IgD-negative memory B cell (primary cell): ENCODE data around the gene ANKAR. TPM values are rescaled to one million over a fixed set of nuclear protein-coding genes. Genes with fewer than 3 reads are reported as not detected.
"Not testable (repeated sequence)": the region's sequence is repeated elsewhere in the genome, so short reads cannot be mapped to it uniquely, and the experiment has no call there.

Experiments used
- H3K27ac Mint-ChIP-seq, 3 donors: one replicate each; pipeline ENCODE4 v1.8.0; 2020 to 2022; ENCODE audit warnings: mild to moderate bottlenecking in 3 of 3, mixed read lengths in 3 of 3, moderate library complexity in 1 of 3
- H3K27me3 Mint-ChIP-seq: one replicate; pipeline ENCODE4 v1.8.0; 2021; ENCODE audit warnings: mixed read lengths
- H3K36me3 Mint-ChIP-seq: one replicate; pipeline ENCODE4 v1.8.0; 2020; ENCODE audit warnings: mild to moderate bottlenecking, mixed read lengths
- H3K4me1 Mint-ChIP-seq, 3 donors: one replicate each; pipeline ENCODE4 v1.8.0; 2020 to 2022; ENCODE audit warnings: mixed read lengths in 3 of 3, mild to moderate bottlenecking in 1 of 3
- H3K4me3 Mint-ChIP-seq, 4 donors: one replicate each; pipeline ENCODE4 v1.8.0; 2020 to 2022; ENCODE audit warnings: mild to moderate bottlenecking in 4 of 4, mixed read lengths in 4 of 4, moderate library complexity in 3 of 4
- H3K9me3 Mint-ChIP-seq, 3 donors: one replicate each; pipeline ENCODE4 v1.8.0; 2020 to 2021; ENCODE audit warnings: mixed read lengths in 3 of 3, mild to moderate bottlenecking in 1 of 3
- polyA plus RNA-seq: library from polyadenylated mRNA; unstranded; fragments of 300-500 nt; fragmentation: Illumina TruSeq; gene quantifications from one replicate; pipeline ENCODE4 v1.2.3, GENCODE V29; 2021

Gene ANKAR
- polyA plus RNA-seq, 1 donor from 2014 or later: 10.0 TPM

DNA sequence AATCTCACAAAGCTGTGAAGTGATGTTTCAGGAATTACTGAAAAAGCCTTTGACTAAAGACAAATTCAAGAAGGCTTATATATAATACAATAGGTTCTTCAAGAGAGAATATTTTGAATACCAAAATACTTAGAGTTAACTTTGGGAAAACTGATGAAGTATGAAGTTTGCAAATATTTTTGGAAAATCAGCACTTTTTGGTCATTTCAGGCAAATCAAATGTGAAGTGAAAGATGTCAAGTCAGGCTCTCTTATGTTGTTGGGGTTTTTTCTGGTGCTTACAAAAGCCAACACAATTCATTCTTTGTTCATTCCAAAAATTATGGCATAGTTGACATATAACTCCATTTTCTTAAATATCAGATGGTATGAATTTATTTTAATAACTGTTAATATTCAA is 27.9 kb upstream of the ANKAR start:
- Mint-ChIP-seq H3K27me3 (no peaks in the 10 kb centered on the region), H3K27ac (no peak overlapping the region), H3K9me3 (peaks cover 0 to 4% (median 2%) of the 10 kb centered on the region in 3 donors), H3K4me3 (no peak overlapping the region), H3K4me1 (no peaks in the 10 kb centered on the region), H3K36me3 (peaks cover 2% of the 10 kb centered on the region)

DNA sequence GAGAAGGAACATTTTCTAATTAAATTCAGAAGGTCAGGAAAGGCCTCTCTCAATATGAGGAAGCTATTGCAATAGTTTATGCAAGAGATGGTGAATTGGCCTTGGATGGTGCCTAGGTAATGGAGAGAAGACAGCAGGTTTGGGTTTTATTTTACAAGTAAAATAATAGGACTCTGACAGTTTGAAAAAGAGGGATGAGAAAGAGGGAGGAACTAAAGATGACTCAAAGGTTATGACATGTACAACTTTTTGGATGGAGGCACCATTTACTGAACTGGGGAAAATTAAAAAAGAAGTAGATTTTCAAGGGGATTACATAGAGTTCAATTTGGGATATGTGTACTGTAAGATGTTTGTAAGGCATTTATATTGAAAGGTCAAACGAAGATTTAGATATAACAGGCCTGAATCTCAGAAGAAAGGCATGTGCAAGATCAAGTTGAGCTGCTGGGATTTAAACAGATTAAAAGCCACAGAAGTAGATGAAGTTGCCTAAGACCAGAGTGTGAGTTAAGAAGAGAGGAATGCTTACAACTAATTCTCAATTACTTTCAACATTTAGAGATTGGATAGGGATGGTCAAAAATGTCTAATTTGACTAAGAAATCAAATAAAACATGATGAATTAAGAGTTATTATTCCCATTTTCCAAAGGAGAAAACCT is 25.5 kb upstream of the ANKAR start:
- no peaks in the 10 kb centered on the region for H3K36me3 Mint-ChIP-seq
- H3K27me3 Mint-ChIP-seq: no peaks in the 10 kb centered on the region
- H3K4me1 Mint-ChIP-seq: no peaks in the 10 kb centered on the region

DNA sequence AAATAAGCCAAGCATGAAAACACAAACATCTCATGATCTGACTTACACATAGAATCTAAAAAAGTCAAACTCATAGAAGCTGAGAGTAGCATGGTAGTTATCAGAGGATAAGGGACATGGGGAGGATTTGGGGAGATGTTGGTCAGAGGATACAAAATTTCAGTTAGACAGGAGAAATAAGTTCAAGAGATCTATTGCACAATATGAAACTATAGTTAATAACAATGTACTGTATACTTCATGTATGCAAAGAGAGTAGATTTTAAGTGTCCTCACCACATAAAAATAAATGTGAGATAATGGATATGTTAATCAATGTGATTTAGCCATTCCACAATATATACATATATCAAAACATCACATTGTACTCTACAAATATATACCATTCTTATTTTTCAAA is 23.2 kb upstream of the ANKAR start:
- Mint-ChIP-seq H3K27me3 (no peaks in the 10 kb centered on the region), H3K36me3 (no peaks in the 10 kb centered on the region), H3K9me3 (peaks cover 1 to 8% (median 2%) of the 10 kb centered on the region in 3 donors), H3K27ac (no peak overlapping the region), H3K4me1 (peaks cover 0 to 1% (median 0%) of the 10 kb centered on the region in 3 donors), H3K4me3 (no peak overlapping the region)

More for the DNA sequence above, 25.5 kb upstream of the ANKAR start:
- no peak overlapping the region for H3K27ac Mint-ChIP-seq
- no peak overlapping the region for H3K4me3 Mint-ChIP-seq
- H3K9me3 Mint-ChIP-seq: peaks cover 1 to 8% (median 2%) of the 10 kb centered on the region in 3 donors

DNA sequence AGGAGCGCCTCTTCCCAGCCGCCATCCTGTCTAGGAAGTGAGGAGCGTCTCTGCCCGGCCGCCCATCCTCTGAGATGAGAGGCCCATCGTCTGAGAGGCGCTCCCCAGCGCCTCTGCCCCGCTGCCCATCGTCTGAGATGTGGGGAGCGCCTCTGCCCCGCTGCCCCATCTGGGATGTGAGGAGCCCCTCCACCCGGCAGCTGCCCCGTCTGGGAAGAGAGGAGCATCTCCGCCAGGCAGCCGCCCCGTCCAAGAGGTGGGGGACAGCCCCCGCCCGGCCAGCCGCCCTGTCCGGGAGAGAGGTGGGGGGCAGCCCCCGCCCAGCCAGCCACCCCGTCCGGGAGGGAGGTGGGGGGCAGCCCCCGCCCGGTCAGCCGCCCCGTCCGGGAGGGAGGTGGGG is 21.0 kb upstream of the ANKAR start:
- H3K27ac Mint-ChIP-seq, H3K4me3 Mint-ChIP-seq, H3K9me3 Mint-ChIP-seq, H3K36me3 Mint-ChIP-seq, H3K27me3 Mint-ChIP-seq: not testable (repeated sequence)
- peaks cover 6 to 12% (median 10%) of the 10 kb centered on the region in 3 donors for H3K4me1 Mint-ChIP-seq

DNA sequence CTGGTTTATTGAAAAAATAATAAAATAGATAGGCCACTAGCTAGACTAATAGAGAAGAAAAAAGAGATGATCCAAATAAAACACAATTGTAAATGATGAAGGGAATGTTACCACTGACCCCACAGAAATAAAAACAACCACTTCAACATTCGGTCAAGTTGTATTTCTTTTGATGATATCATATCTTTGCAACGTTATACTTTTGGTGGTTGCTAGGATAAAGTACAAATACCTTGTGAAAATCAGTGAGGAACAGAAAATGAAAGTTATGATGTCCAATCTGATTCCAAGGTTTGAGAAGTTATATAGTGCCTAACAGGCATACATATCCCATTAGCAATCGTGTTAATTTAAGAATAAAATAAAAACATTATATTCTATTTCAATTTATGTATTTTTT is 19.8 kb upstream of the ANKAR start:
- Mint-ChIP-seq H3K9me3 (peaks cover 1 to 8% (median 2%) of the 10 kb centered on the region in 3 donors), H3K4me1 (peaks cover 10 to 20% (median 13%) of the 10 kb centered on the region in 3 donors)

DNA sequence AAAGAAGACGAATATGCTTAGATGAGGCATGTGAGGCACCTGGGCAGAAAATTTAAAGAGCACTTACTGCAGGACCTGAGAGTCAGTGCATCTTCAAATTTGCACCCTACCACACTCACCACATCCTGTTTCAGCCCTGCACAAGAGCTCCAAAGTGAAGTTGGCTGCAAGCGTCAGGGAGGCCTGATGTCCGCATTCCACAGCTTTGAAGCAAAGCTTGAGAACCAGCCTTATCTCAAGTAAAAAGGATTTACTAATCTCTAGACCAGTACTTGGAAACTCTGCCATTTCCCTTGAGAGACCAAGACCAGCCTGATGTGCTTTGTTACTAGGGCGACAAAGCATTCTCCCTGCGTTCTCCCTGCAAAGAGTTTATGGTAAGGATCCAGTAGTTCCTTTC is 16.6 kb upstream of the ANKAR start:
- peak overlapping the region; percentile 47 to 86 (median 84) for H3K27ac Mint-ChIP-seq
- H3K27me3 Mint-ChIP-seq: no peaks in the 10 kb centered on the region
- H3K4me3 Mint-ChIP-seq: peak overlapping the region in 3 of 4 donors; percentile 56 to 84 (median 56)
- no peaks in the 10 kb centered on the region for H3K36me3 Mint-ChIP-seq
- H3K9me3 Mint-ChIP-seq: no peaks in the 10 kb centered on the region
- H3K4me1 Mint-ChIP-seq: peaks cover 10 to 20% (median 13%) of the 10 kb centered on the region in 3 donors

More for the DNA sequence above, 19.8 kb upstream of the ANKAR start:
- Mint-ChIP-seq H3K27ac (no peak overlapping the region), H3K36me3 (no peaks in the 10 kb centered on the region), H3K4me3 (no peak overlapping the region), H3K27me3 (no peaks in the 10 kb centered on the region)

DNA sequence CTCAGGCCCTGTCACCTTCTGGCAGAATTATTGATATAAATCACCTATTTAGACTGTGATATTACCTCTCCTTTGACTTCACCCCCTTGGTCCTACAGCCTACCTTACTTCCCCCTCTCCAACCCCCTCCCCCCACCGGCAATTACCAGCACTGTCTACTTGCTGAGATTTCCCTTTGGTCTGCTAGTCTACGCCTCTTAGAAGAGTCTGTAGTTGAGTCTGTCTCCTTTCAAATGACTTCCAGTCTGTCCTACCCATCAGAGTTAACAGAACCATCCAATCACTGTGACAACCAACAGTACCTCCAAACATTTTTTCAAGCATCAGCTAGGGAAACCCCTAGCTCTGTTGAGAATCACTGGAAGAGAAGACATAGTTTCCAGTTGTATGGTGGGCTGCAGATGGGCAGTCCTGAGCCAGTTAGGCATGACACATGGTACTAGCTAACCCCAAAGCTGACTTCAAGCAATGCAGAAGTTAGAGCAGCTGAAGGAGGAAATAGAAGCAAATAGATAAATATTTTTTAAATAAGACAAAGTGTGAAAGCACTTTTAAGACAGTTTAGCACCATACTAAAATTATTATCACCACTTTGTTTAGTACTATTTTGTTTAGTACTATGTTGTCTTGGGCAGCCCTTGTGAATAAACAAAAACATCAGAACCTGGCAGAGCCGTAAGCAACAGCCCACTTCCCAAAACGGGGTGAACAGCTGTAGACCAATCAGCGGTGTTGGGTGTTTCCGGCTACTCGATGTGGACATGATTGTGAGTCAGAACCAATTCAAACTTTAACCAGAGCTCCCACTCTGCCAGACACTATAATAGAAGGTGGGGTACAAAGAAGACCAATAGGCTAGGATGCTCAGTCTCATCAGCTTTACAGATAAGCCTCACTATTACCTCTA is 15.9 kb upstream of the ANKAR start:
- Mint-ChIP-seq H3K27ac (peak overlapping the region; percentile 47 to 86 (median 84)), H3K4me3 (peak overlapping the region; percentile 46 to 84 (median 68)), H3K4me1 (peaks cover 10 to 22% (median 17%) of the 10 kb centered on the region in 3 donors), H3K9me3 (no peaks in the 10 kb centered on the region), H3K36me3 (no peaks in the 10 kb centered on the region), H3K27me3 (no peaks in the 10 kb centered on the region)

DNA sequence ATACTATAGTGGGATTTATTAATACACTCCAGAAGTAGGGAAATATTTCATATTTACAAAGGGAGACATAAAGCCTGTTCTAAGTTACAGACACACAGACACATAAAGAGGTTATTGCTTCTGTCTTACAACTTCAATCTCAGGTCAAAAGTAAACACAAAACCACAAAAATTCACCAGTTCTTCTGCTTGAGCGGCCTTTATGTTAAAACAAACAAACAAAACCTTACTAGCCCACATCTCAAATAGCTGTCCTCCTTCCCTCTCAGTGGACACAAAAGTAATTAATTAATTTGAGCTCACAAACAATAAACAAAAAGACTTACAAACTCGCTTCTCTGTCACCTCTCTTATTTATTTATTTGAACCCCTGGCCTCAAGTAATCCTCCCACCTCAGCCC is 14.7 kb upstream of the ANKAR start:
- Mint-ChIP-seq H3K9me3 (no peaks in the 10 kb centered on the region), H3K36me3 (no peaks in the 10 kb centered on the region), H3K27ac (no peak overlapping the region), H3K27me3 (no peaks in the 10 kb centered on the region), H3K4me1 (peaks cover 10 to 32% (median 20%) of the 10 kb centered on the region in 3 donors), H3K4me3 (no peak overlapping the region)

DNA sequence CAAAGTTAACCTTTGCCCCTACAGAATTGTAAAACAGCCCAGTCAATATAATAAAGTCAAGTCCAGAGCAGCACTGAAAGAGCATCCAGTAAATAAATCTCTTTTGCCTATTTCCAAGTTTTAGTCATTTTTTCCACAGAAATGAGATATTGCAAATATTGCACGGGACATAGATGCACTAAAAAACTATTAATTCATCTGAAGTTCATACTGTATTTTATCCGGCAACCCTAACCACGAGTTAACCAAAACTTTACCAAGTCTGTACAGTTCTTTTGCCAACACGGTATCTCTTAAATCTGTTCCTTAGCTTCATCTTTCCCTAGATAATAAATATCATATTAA is 13.7 kb upstream of the ANKAR start:
- H3K36me3 Mint-ChIP-seq: no peaks in the 10 kb centered on the region
- H3K4me1 Mint-ChIP-seq: peaks cover 10 to 32% (median 20%) of the 10 kb centered on the region in 3 donors
- H3K27me3 Mint-ChIP-seq: no peaks in the 10 kb centered on the region
- no peaks in the 10 kb centered on the region for H3K9me3 Mint-ChIP-seq
- H3K27ac Mint-ChIP-seq: no peak overlapping the region
- no peak overlapping the region for H3K4me3 Mint-ChIP-seq

DNA sequence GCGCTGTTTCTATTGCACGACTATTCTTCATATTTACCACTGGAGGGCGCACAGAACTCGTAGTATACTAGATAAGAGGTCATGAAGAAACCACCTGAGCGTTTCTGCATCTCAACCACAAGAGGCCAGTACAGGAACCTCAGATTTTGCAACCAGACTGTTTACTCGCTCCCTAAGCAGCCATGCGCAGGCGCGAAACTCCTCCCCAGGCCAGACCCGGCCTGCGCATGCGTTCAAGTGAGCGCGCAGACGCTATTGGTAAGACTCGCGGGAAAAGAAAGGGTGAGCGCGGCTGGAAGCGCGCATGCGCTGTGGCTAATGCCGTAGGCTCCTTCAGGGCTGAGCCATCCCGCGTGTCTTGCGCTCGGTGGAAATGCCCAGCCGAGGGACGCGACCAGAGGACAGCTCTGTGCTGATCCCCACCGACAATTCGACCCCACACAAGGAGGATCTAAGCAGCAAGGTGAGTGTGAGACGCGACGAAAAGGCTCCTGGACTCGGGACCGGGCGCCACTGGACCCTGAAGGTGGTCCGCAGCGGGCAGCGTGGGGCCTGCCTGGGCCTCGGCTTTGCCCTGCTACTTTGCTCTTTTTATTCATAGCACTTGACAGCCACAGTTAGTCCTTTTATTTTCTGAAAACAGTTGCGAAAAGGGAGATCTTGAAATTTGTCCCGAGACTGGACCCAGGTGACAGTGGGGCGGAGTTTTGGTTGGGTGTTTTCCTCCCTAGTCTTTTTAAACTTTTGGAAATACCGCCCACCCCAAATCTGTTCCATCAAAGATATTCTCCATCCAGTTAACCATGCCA is 13.1 kb upstream of the ANKAR start, which contains the start of gene ASNSD1:
TSS of gene ASNSD1 (plus strand) at position 312 of the 809 bp plus-strand sequence. CDS start 4,674 bp downstream, outside the sequence.
- H3K4me1 Mint-ChIP-seq: peaks cover 10 to 32% (median 20%) of the 10 kb centered on the region in 3 donors
- no peak within 1 kb of the TSS for H3K4me3 Mint-ChIP-seq
- no peaks in the 10 kb centered on the region for H3K27me3 Mint-ChIP-seq
- no peaks in the 10 kb centered on the region for H3K9me3 Mint-ChIP-seq
- no peaks in the 10 kb centered on the region for H3K36me3 Mint-ChIP-seq
- no peak within 1 kb of the TSS for H3K27ac Mint-ChIP-seq

DNA sequence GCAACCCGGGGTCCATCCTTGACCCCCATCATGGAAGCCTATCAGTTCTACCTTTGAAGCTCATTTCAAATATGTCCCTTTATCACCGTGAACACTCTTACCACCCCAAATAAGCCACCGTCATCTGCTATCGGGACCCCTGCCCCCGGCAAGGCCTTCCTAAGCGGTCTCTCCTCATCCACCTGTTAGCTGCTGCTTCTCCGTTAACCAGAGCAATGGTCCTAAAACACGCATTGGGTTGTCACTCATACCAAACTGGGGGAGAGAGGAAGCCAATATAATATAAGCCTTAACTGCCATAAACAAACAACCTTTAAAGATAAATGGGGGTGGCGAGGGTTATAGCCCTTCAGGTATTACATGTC is 12.5 kb upstream of the ANKAR start:
- peaks cover 10 to 30% (median 20%) of the 10 kb centered on the region in 3 donors for H3K4me1 Mint-ChIP-seq
- no peak overlapping the region for H3K4me3 Mint-ChIP-seq
- H3K36me3 Mint-ChIP-seq: no peaks in the 10 kb centered on the region
- H3K27ac Mint-ChIP-seq: no peak overlapping the region
- H3K27me3 Mint-ChIP-seq: no peaks in the 10 kb centered on the region
- no peaks in the 10 kb centered on the region for H3K9me3 Mint-ChIP-seq

DNA sequence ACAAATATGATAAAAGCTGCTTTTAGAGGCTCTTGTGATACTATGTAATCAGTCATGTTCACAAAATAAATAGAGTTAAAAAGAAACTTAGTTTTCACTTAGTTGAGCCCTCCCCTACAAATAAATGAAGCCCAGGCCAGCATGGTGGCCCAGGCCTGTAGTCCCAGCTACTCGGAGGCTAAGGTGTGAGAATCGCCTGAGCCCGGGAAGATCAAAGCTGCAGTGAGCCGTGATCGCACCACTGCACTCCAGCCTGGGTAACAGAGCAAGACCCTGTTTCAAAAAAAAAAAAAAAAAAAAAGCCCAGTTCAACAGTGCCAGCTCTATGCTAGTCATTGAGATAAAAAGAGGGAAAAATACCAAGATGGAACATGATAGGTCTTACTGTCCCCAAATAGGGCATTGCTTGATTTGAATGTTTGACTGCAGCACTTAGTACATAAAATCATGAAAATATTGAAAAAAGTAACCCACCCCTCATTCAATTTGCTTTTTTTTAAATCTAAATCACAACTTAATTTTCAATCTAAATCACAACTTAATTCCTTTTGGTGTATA is 11.7 kb upstream of the ANKAR start:
- Mint-ChIP-seq H3K36me3 (no peaks in the 10 kb centered on the region), H3K4me3 (no peak overlapping the region), H3K27ac (no peak overlapping the region), H3K9me3 (no peaks in the 10 kb centered on the region), H3K27me3 (no peaks in the 10 kb centered on the region), H3K4me1 (peaks cover 7 to 27% (median 16%) of the 10 kb centered on the region in 3 donors)

DNA sequence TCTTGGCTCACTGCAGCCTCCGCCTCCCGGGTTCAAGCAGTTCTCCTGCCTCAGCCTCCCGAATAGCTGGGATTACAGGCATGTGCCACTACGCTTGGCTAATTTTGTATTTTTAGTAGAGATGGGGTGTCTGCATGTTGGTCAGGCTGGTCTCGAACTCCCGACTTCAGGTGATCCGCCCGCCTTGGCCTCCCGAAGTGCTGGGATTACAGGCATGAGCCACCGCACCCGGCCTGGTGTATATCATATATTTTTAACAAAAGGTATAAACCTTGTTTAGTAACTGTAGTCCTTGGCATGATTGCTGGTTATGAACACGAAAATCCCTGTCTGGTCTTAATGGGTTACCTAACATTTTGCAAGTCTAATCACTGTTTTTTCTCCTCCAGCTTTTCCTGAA is 11.2 kb upstream of the ANKAR start:
- H3K9me3 Mint-ChIP-seq: not testable (repeated sequence)
- peaks cover 1 to 23% (median 16%) of the 10 kb centered on the region in 3 donors for H3K4me1 Mint-ChIP-seq
- peak overlapping the region in 1 of 3 donors; percentile 28 for H3K27ac Mint-ChIP-seq

DNA sequence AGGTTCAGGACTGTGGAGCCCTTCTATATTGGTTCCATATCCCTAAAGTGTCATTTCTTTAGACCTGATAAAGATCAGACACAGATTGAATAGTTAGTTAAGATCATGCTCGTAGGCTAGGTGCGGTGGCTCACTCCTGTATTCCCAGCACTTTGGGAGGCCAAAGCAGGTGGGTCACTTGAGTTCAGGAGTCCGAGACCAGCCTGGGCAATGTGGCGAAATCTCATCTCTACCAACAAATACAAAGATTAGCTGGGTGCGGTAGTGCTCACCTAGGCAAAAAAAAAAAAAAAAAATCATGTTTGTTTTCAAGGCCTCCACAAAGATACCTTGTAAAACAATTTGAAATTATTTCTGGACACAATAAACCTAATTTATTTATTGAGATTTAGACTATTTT is 4.6 kb upstream of the ANKAR start:
- peaks cover 5% of the 10 kb centered on the region for H3K36me3 Mint-ChIP-seq

More for the DNA sequence above, 11.2 kb upstream of the ANKAR start:
- not testable (repeated sequence) for H3K27me3 Mint-ChIP-seq, H3K36me3 Mint-ChIP-seq
- H3K4me3 Mint-ChIP-seq: peak overlapping the region in 3 of 4 donors; percentile 32 to 72 (median 41)

More for the DNA sequence above, 4.6 kb upstream of the ANKAR start:
- H3K4me3 Mint-ChIP-seq: no peak overlapping the region
- no peaks in the 10 kb centered on the region for H3K27me3 Mint-ChIP-seq
- H3K4me1 Mint-ChIP-seq: peaks cover 10 to 16% (median 14%) of the 10 kb centered on the region in 3 donors
- H3K27ac Mint-ChIP-seq: no peak overlapping the region
- no peaks in the 10 kb centered on the region for H3K9me3 Mint-ChIP-seq
